HG02678 (cell line): ENCODE data around the gene KLHDC7B.

Experiments used
- ATAC-seq: cut with Tn5 transposase; IDR thresholded peaks from one replicate; pipeline ENCODE4 v1.9.1; 2021; ENCODE audit warnings: mild to moderate bottlenecking, moderate library complexity; ENCODE audit not compliant: unreplicated experiment

KLHDC7B gene

GRCh38 chr22:50585238-50585637 is 39.5 kb downstream of the KLHDC7B start:
- ATAC-seq, result no peak

GRCh38 chr22:50585781-50586180 is 40.1 kb downstream of the KLHDC7B start:
- ATAC-seq, result no peak

GRCh38 chr22:50586416-50586815 is 40.7 kb downstream of the KLHDC7B start:
- no peak for ATAC-seq

DNA sequence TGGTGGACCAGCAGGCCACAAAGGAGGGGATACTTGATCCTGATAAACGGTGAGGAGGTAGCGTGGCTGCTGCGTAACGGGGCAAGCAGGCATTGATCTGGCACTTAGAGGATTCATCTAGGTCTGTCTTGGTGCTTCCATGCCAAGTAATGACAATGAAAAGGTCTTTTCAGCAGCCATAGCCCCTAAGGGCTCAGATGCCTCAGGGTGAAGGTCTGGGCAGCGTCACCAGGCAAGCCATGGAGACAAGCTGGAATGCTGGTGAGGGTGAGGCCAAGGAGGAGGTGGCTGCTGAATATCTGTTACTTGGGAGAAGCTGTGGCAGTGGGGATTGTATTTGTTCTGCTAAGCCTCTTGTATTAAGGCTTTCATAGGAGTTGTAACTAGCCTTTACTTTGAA is 41.7 kb downstream of the KLHDC7B start:
- ATAC-seq, result no peak

DNA sequence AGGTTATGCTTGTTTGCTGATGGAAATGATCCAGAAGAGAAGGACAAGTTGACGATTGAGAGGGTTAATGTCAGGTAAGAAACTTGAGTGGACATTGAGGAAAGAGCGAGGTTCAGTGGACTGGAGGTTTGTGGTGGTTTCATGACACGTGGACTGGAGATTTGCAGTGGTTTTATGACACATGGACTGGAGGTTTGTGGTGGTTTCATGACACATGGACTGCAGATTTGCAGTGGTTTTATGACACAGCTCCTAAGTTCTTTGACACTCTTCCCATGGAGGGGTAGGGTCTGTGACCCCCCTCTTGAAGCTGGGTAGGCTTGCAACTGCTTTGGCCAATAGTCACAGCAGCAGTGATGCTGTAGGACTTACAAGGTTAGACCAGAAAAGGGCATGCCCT is 49.5 kb downstream of the KLHDC7B start:
- ATAC-seq, result no peak

DNA sequence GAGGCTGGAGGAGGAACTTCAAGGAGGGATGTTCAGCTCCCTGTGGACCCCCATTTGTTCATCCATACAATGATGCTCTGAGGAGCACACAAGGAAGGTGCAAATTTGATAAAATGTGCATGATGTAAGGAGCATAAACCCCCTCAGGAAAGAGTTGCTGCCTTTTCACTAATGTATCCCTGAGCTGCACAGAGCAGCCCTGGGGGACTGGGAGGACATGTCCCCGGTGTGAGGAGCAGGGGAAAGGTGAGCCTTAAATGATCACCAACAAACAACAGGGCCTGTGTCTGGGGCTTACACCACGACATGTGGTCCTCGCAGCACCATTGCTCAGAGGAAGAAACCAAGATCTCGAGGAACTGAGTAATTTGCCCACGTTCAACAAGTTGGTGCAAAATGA is 51.4 kb downstream of the KLHDC7B start:
- no peak for ATAC-seq

GRCh38 chr22:50599816-50600455 is 54.2 kb downstream of the KLHDC7B start:
- no peak for ATAC-seq

- no peak for ATAC-seq
These were observed 54.8 kb downstream of the KLHDC7B start, which contains the start of gene MAPK8IP2 for GRCh38 chr22:50600538-50600937. Gene MAPK8IP2 (plus strand): TSS chr22:50600793. CDS start chr22:50600819, 26 bp downstream.
